22Rv1 (cell line): ENCODE measurements around the gene OVCA2.

Experiments used
- H3K27ac ChIP-seq: fragments of 450-650 bp; 2 replicates; pipeline ENCODE4 v1.5.1; 2017
- ZFX ChIP-seq: fragments of 450-650 bp; IDR thresholded peaks from 2 replicates; pipeline ENCODE4 v1.6.1; 2017; ENCODE audit warnings: antibody characterized with exemption, borderline replicate concordance
- TF ChIP-seq, protein P1 (sequence below): fragments of 450-650 bp; IDR thresholded peaks from 2 replicates; pipeline ENCODE4 v1.5.1; 2017; ENCODE audit warnings: mild to moderate bottlenecking

The OVCA2 gene

DNA sequence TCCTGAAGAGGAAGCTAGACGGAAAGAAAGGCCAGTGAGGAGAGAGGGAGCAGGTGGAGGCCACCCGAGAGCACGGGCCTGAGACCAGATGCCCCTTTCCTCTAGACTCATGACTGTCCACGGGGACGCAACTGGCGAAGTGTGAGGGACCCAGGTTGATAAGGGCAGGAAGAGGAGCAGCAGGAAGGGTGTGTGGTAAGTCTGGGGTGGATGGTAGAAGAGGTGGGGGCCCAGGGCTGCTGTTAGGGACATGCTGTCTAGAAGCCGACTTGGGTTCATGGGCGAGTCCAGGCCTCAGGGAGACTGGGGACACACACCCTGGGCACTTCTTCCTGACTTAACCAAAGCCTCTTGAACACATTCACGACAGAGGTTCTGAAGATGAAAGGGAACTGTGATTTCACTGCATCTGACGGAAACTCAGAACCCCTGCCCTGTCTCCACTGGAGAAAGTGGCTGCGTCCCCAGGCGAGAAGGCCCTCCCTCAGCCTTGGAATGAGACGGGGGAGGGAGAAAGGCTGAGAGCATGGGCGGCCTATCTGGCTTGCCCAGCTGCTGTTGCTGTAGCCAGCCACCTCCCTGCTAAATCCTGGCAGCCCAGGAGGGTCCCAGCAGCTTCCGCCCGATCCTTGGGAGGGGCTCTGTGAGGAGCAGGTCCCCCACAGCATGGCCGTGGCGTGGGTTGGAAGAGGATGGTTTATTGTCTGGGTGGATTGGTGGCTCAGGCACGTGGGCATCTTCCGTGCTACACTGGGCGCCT, 19.0 kb downstream of the OVCA2 start:
- H3K27ac ChIP-seq: no peak overlapping the region
- TF ChIP-seq, protein P1, sequence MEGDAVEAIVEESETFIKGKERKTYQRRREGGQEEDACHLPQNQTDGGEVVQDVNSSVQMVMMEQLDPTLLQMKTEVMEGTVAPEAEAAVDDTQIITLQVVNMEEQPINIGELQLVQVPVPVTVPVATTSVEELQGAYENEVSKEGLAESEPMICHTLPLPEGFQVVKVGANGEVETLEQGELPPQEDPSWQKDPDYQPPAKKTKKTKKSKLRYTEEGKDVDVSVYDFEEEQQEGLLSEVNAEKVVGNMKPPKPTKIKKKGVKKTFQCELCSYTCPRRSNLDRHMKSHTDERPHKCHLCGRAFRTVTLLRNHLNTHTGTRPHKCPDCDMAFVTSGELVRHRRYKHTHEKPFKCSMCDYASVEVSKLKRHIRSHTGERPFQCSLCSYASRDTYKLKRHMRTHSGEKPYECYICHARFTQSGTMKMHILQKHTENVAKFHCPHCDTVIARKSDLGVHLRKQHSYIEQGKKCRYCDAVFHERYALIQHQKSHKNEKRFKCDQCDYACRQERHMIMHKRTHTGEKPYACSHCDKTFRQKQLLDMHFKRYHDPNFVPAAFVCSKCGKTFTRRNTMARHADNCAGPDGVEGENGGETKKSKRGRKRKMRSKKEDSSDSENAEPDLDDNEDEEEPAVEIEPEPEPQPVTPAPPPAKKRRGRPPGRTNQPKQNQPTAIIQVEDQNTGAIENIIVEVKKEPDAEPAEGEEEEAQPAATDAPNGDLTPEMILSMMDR: no peak
- TF ChIP-seq ZFX: no peak

GRCh38 chr17:2061441-2061958, 19.7 kb downstream of the OVCA2 start:
- TF ChIP-seq, protein P1: no peak
- TF ChIP-seq ZFX: no peak
- H3K27ac ChIP-seq: no peak overlapping the region

DNA sequence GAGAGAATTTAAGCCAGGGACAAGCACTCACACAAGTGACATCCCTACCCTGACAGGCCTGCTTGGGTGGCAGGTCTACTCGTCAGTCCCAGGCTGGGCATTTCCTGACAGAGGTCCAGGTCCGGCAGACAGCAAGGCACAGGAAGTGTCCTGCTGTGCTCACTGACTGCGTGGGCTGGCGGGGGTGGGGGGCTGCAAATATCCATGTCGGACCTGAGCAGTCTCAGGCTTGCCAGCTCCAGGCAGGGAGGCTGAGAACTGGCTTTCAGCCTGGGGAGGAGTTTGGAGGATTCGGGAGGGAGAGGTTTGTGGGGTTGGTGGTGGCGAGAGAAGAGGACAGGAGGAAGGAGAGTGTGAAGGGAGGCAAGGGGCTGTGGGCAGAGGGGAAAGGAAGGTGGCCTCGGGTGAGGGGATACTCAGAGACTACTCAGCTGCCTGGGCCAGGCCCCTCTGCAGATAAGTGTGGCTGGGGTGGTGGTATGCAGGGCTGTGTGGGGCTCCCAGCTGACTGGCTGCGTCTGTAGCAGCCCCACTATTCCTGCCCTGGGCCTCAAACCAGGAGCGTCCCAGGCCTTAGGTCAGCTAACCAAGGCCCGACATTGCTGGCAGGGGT, 20.9 kb downstream of the OVCA2 start:
- no peak for TF ChIP-seq ZFX
- TF ChIP-seq, protein P1: no peak
- no peak overlapping the region for H3K27ac ChIP-seq

DNA sequence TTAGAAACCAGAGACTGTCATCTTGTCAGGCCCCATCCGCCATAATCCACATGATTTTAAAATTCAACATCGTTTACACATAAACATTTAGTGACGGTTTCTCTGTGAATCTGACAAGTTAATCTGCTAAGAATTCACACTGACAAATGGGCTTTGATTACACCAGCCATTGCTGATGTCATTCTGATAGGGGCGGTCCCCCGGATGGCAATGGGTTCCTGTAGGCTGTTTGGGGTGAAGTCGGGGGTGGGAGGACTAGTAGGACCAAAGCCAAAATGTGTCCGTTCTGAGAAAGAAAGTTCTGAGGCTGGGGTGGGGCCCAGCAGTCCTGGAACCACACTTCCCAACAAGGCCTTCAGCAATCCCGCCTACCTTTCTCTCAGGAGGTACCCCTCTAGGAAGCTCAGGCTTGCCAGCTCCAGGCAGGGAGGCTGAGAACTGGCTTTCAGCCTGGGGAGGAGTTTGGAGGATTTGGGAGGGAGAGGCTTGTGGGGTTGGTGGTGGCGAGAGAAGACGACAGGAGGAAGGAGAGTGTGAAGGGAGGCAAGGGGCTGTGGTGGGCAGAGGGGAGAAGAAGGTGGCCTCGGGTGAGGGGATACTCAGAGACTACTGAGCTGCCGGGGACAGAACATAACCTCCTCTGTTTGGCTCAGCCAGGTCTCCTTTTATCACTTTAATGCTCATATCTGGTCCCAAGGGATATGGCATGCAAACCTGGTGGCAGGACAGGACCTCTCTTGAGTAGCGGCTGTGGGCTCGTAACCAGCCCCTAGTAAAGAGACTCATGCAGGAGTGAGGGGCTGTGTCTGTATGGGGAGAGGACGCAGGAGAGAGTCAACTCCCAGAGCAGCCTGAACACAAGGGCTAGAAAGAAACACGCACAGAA, 21.7 kb downstream of the OVCA2 start:
- H3K27ac ChIP-seq: no peak overlapping the region
- TF ChIP-seq, protein P1: no peak
- no peak for TF ChIP-seq ZFX

GRCh38 chr17:2064147-2064489, 22.3 kb downstream of the OVCA2 start:
- no peak overlapping the region for H3K27ac ChIP-seq
- TF ChIP-seq, protein P1: no peak
- no peak for TF ChIP-seq ZFX

DNA sequence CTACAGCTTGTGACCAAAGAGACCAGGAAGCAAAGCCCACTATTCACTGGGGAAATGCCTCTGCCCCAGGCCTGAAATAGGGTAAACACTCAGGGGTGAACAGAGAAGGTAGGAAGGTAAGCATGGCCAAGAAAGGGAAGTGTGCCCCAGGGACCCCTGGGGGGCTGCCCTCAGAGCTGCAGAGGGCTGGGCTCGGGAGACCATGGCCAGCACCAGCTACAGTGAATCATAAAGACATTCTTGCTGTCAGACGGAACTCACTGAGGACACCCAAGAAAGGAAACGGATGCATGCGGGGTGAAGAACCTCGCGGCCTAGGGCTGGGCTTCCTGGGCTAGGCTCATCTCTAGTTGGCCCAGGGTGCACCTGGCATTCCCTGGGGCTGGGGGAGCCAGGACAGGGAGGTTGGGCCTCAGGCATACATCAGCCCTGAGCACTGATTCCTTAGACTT, 22.7 kb downstream of the OVCA2 start:
- no peak overlapping the region for H3K27ac ChIP-seq
- TF ChIP-seq, protein P1: no peak
- TF ChIP-seq ZFX: no peak
